H7 (cell line): Measurements from ENCODE around the gene CCDC51. TPM values are rescaled to one million over a fixed set of nuclear protein-coding genes. Genes with fewer than 3 reads are reported as not detected.

Experiments used
- DNase-seq: peaks from one replicate; pipeline ENCODE4 v3.0.0; 2012
- H3K27me3 ChIP-seq: 2 replicates; pipeline ENCODE4 v1.6.0; 2011; ENCODE audit warnings: mild to moderate bottlenecking, low read length; ENCODE audit not compliant: control insufficient read depth, insufficient read depth
- H3K36me3 ChIP-seq: replicated peaks from 2 replicates; pipeline ENCODE4 v1.5.1; 2011; ENCODE audit warnings: low read length; ENCODE audit not compliant: control insufficient read depth, insufficient read depth
- H3K4me3 ChIP-seq: 2 replicates; pipeline ENCODE4 v1.5.1; 2011; ENCODE audit warnings: low read depth, mild to moderate bottlenecking, control low read depth, low read length, moderate library complexity; ENCODE audit not compliant: insufficient read depth
- total RNA-seq: library from RNA; depleted of rRNA; stranded (reverse); fragments of >200 nt; shearing (Covaris generic); gene quantifications from 2 replicates; pipeline ENCODE4 v1.2.3, GENCODE V29; 2014; rRNA removed

CCDC51 gene
- total RNA-seq, 1 experiment from 2014 or later = 51.4 TPM

DNA sequence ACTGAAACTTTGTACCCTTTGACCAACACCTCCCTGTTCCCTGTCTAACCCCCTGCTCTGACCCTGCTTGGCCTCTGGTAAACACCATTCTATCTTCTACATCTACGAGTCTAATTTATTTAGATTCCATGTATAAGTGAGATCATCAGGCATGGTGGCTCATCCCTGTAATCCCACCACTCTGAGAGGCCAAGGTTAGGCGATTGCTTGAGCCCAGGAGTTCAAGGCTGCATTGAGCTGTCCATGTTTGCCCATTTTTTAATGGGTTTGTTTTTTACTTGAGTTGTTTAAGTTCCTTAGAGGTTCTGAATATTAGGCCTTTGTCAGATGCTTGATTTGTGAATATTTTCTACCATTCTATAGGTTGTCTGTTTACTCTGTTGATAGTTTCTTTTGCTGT is 51.0 kb downstream of the CCDC51 start:
- no peak overlapping the region for H3K4me3 ChIP-seq
- H3K36me3 ChIP-seq = no peaks in the 10 kb centered on the region
- no peaks in the 10 kb centered on the region for H3K27me3 ChIP-seq
- DNase-seq = no peak

DNA sequence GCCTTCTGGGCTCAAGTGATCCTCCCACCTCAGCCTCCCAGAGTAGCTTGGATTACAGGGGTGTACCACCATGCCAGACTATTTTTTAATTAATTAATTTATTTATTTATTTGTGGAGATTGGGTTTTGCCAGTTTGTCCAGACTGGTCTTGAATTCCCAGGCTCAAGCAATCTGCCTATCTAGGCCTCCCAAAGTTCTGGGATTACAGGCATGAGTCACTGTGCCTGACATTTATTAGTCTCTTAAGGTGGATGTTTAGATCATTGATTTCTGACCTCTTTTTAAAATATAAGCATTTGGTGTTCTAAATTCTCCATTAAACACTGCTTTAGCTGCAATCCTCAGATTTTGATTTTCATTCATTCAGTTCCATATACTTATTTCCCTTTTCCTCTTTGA is 52.3 kb downstream of the CCDC51 start:
- no peak overlapping the region for H3K4me3 ChIP-seq
- no peaks in the 10 kb centered on the region for H3K36me3 ChIP-seq
- H3K27me3 ChIP-seq = no peaks in the 10 kb centered on the region
- DNase-seq = no peak

Other genes with a start within 250 kb of the CCDC51 start
- not detected in 2 replicates for gene CAMP, start 216.6 kb downstream of the CCDC51 start, total RNA-seq
- gene ZNF589, start 199.0 kb downstream of the CCDC51 start, total RNA-seq = 42.6 and 47.4 TPM in 2 replicates
- 24.2 and 29.7 TPM in 2 replicates for gene NME6, start 138.8 kb downstream of the CCDC51 start, total RNA-seq
- gene SPINK8, start 106.5 kb downstream of the CCDC51 start, total RNA-seq = not detected in 2 replicates
- 0.07 and 0.67 TPM in 2 replicates for gene FBXW12, start 67.9 kb downstream of the CCDC51 start, total RNA-seq
- 46.5 and 65.7 TPM in 2 replicates for gene PLXNB1, start 10.0 kb downstream of the CCDC51 start, total RNA-seq
- gene TMA7, start 138 bp upstream of the CCDC51 start, total RNA-seq = 222 and 264 TPM in 2 replicates
- gene ATRIP, start 6.6 kb upstream of the CCDC51 start, total RNA-seq = 13.4 and 18.5 TPM in 2 replicates
- 195 and 200 TPM in 2 replicates for gene SHISA5, start 64.1 kb upstream of the CCDC51 start, total RNA-seq
- 11.4 and 22.0 TPM in 2 replicates for gene PFKFB4, start 116.7 kb upstream of the CCDC51 start, total RNA-seq
- 0.15 and 0.69 TPM in 2 replicates for gene UCN2, start 123.7 kb upstream of the CCDC51 start, total RNA-seq
- 19.4 and 29.4 TPM in 2 replicates for gene COL7A1, start 155.2 kb upstream of the CCDC51 start, total RNA-seq
- 492 and 610 TPM in 2 replicates for gene UQCRC1, start 169.5 kb upstream of the CCDC51 start, total RNA-seq
- 0.78 TPM in 1 of 2 replicates, not detected in the other for gene TMEM89, start 181.7 kb upstream of the CCDC51 start, total RNA-seq
- 70.5 and 76.0 TPM in 2 replicates for gene SLC26A6, start 195.3 kb upstream of the CCDC51 start, total RNA-seq
- 14.3 and 18.7 TPM in 2 replicates for gene CELSR3, start 222.8 kb upstream of the CCDC51 start, total RNA-seq
- gene NCKIPSD, start 245.8 kb upstream of the CCDC51 start, total RNA-seq = 43.8 and 48.8 TPM in 2 replicates